Prostate gland (tissue), 2 donors: Measurements from ENCODE around the gene GRB7. TPM values are rescaled to one million over a fixed set of nuclear protein-coding genes. Genes with fewer than 3 reads are reported as not detected.
"Not testable (repeated sequence)": the region's sequence is repeated elsewhere in the genome, so short reads cannot be mapped to it uniquely, and the experiment has no call there.

Experiments used
- DNase-seq: peaks from one replicate; pipeline ENCODE4 v3.0.0-alpha.2; 2019; ENCODE audit warnings: low spot score
- H3K27ac ChIP-seq, 2 donors: fragments of 200-600 bp; sonication (generic); 2 replicates each; pipeline ENCODE4 v1.5.1; 2017 to 2019
- H3K27me3 ChIP-seq: fragments of 200-600 bp; sonication (generic); replicated peaks from 2 replicates; pipeline ENCODE4 v1.5.1; 2019; ENCODE audit not compliant: insufficient read depth
- H3K36me3 ChIP-seq, 2 donors: fragments of 200-600 bp; sonication (generic); 1 replicate in 1 of 2; 2 replicates in 1 of 2; pipeline versions ENCODE4 v1.5.1 to v1.8.1; 2017 to 2019
- H3K4me1 ChIP-seq: fragments of 200-600 bp; sonication (generic); replicated peaks from 2 replicates; pipeline ENCODE4 v1.5.1; 2019
- H3K4me3 ChIP-seq, 2 donors: fragments of 200-600 bp; sonication (generic); 2 replicates each; pipeline ENCODE4 v1.5.1; 2017 to 2019
- H3K9me3 ChIP-seq: fragments of 200-600 bp; sonication (generic); 2 replicates; pipeline ENCODE4 v1.5.1; 2017
- CTCF ChIP-seq, 4 experiments: fragments of 200-600 bp in 2 of 4; fragments of 450-650 bp in 2 of 4; sonication (generic) in 2 of 4; IDR thresholded peaks; 1 replicate in 3 of 4; 2 replicates in 1 of 4; pipeline ENCODE4 v1.5.1; 2016 to 2019; ENCODE audit warnings: antibody characterized with exemption in 4 of 4, mild to moderate bottlenecking in 2 of 4, moderate library complexity in 2 of 4
- POLR2A ChIP-seq: fragments of 450-650 bp; IDR thresholded peaks from one replicate; pipeline ENCODE4 v1.6.1; 2016; ENCODE audit warnings: antibody characterized with exemption, mild to moderate bottlenecking
- POLR2AphosphoS5 ChIP-seq: sonication (generic); formaldehyde crosslinking; IDR thresholded peaks from one replicate; pipeline ENCODE4 v1.6.1; 2017; ENCODE audit warnings: antibody characterized with exemption
- WGBS: methylation state at CpG from one replicate; pipeline ENCODE4 v1.1.5; 2018; 5-methylcytosine and 5-hydroxymethylcytosine counted together
- intact Hi-C: fragments of 100-400 bp; cut with DNase I; formaldehyde crosslinking; loops from one replicate; pipeline ENCODE4 v1.14.2; 2022
- total RNA-seq, 2 donors: library from RNA; depleted of rRNA; stranded (reverse); fragments of >200 nt; gene quantifications; one replicate each; pipeline ENCODE4 v1.1.0, GENCODE V29; 2016

Gene GRB7
- total RNA-seq, 2 donors from 2014 or later, result 25.7 to 32.6 TPM

GRCh38 chr17:39759204-39759603, 21.5 kb downstream of the GRB7 start:
- DNase-seq, result no peak
- H3K4me1 ChIP-seq, result no peaks in the 10 kb centered on the region
- no peak overlapping the region for H3K4me3 ChIP-seq
- no peaks in the 10 kb centered on the region for H3K36me3 ChIP-seq
- no peaks in the 10 kb centered on the region for H3K27me3 ChIP-seq
- 90% methylated on average over 5 of the region's 5 CpGs for WGBS
- H3K9me3 ChIP-seq, result no peaks in the 10 kb centered on the region
- intact Hi-C loops, result no loop called here
- no peak overlapping the region for H3K27ac ChIP-seq
- TF ChIP-seq POLR2A (no peak), POLR2AphosphoS5 (no peak), CTCF (IDR thresholded peaks at IDR 0.05) (no peak)

- Histone ChIP-seq H3K36me3 (no peaks in the 10 kb centered on the region), H3K27me3 (no peaks in the 10 kb centered on the region), H3K4me1 (no peaks in the 10 kb centered on the region), H3K9me3 (no peaks in the 10 kb centered on the region), H3K27ac (no peak overlapping the region), H3K4me3 (no peak overlapping the region)
- DNase-seq, result no peak
- intact Hi-C loops, result no loop called here
- 95% methylated on average over 10 of the region's 10 CpGs for WGBS
- no peak for TF ChIP-seq POLR2AphosphoS5
Observed at GRCh38 chr17:39761861-39762496, 24.2 kb downstream of the GRB7 start.

GRCh38 chr17:39763051-39763820, 25.5 kb downstream of the GRB7 start:
- Histone ChIP-seq H3K36me3 (no peaks in the 10 kb centered on the region), H3K4me1 (no peaks in the 10 kb centered on the region), H3K4me3 (no peak overlapping the region), H3K9me3 (no peaks in the 10 kb centered on the region), H3K27ac (no peak overlapping the region), H3K27me3 (no peaks in the 10 kb centered on the region)
- intact Hi-C loops, result no loop called here
- 31% methylated on average over 5 of the region's 5 CpGs for WGBS
- TF ChIP-seq POLR2AphosphoS5 (no peak), CTCF (IDR thresholded peaks at IDR 0.05) (no peak), POLR2A (no peak)
- no peak for DNase-seq

- 78% methylated on average over 3 of the region's 3 CpGs for WGBS
- H3K27ac ChIP-seq, H3K4me1 ChIP-seq, H3K36me3 ChIP-seq, DNase-seq, H3K9me3 ChIP-seq, H3K27me3 ChIP-seq, H3K4me3 ChIP-seq, intact Hi-C loops: not testable (repeated sequence)
Observed at GRCh38 chr17:39764171-39764570, 26.4 kb downstream of the GRB7 start.

GRCh38 chr17:39765175-39765574, 27.4 kb downstream of the GRB7 start:
- TF ChIP-seq POLR2A (no peak), CTCF (IDR thresholded peaks at IDR 0.05) (no peak), POLR2AphosphoS5 (no peak)
- Histone ChIP-seq H3K4me3 (no peak overlapping the region), H3K27ac (no peak overlapping the region), H3K36me3 (no peaks in the 10 kb centered on the region), H3K4me1 (no peaks in the 10 kb centered on the region), H3K27me3 (no peaks in the 10 kb centered on the region), H3K9me3 (no peaks in the 10 kb centered on the region)
- intact Hi-C loops, result no loop called here
- WGBS, result 68% methylated on average over 3 of the region's 3 CpGs
- no peak for DNase-seq

GRCh38 chr17:39765766-39766165, 28.0 kb downstream of the GRB7 start:
- H3K27me3 ChIP-seq, result no peaks in the 10 kb centered on the region
- H3K4me3 ChIP-seq, result no peak overlapping the region
- H3K9me3 ChIP-seq, result no peaks in the 10 kb centered on the region
- TF ChIP-seq CTCF (IDR thresholded peaks at IDR 0.05) (no peak), POLR2AphosphoS5 (no peak), POLR2A (no peak)
- intact Hi-C loops, result no loop called here
- no peaks in the 10 kb centered on the region for H3K36me3 ChIP-seq
- 94% methylated on average over 18 of the region's 18 CpGs for WGBS
- DNase-seq, result no peak
- H3K27ac ChIP-seq, result no peak overlapping the region
- no peaks in the 10 kb centered on the region for H3K4me1 ChIP-seq
